ENCODE data around the gene VMA21.

Gene VMA21

DNA sequence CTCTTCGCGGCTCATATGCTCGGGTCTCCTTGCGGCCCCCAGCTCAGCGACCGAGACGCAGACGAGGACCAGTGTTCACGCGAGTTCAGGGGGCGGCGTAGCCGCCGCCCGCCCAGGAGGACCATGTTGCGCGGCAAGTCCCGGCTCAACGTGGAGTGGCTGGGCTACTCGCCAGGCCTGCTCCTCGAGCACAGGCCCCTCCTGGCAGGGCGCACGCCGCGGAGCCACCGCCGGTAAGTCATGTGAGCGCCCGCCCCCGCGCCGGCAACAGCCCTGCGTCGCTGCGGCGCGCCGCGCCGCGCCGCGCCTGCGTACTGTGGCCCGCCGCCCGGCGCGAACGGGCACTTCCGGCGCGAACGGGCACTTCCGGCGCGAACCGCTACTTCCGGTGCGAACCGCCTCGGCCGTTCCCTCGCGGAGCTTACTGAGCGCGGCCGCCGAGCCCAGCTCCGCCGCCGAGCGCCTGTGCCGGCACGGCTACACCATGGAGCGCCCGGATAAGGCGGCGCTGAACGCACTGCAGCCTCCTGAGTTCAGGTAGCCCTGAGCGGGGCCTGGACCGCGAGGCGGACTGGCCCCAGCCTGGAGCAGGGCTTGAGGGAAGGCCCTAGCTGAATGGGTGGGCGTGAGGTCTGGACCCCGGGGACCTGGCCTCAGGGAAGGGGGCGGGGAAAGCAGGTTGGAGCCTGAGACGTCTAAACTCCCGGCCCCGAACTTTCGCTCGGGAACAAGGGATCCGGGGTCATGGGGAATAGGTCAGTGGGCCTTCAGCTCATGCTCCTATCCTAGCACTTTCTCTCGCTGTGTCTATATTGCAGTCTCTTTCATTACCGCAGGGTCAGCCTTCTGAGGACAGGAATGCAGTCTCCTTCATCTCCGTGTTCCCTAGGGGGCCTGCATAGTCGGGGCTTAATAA lies at the start of gene VMA21:
Gene VMA21 (plus strand): TSS at position 382 of the 916 bp plus-strand sequence. CDS start 103 bp downstream, at position 485.
- TF ChIP-seq CTCF (IDR thresholded peaks at IDR 0.05; ENCODE audit: extremely low read depth, missing control alignments): no peak
- peak; percentile 86 for DNase-seq (ENCODE audit: low spot score)

DNA sequence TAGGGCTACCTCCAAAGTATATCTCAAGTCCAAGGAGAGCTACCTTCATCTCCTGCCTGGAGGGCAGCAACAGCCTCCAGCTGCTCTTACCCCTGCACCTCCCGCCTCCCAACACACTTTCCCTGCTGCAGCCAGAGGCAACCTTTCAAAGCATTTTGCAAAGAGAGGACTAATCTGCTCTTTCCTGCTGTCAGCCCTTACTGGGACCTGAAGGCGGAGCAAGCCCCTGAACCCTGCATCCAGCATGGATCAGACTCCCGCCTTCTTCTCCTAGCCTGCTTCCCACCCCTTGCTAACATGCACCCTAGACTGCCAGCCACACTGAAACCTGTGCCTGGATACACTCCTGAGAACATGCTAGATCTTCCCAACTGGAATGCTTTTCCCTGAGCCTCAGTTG lies 37.7 kb upstream of the VMA21 start:
- TF ChIP-seq CTCF (IDR thresholded peaks at IDR 0.05; ENCODE audit: extremely low read depth, missing control alignments): no peak
- DNase-seq (ENCODE audit: low spot score): no peak

GRCh38 chrX:151359931-151360871 lies 36.8 kb upstream of the VMA21 start:
- peak; percentile 23 for DNase-seq (ENCODE audit: low spot score)

DNA sequence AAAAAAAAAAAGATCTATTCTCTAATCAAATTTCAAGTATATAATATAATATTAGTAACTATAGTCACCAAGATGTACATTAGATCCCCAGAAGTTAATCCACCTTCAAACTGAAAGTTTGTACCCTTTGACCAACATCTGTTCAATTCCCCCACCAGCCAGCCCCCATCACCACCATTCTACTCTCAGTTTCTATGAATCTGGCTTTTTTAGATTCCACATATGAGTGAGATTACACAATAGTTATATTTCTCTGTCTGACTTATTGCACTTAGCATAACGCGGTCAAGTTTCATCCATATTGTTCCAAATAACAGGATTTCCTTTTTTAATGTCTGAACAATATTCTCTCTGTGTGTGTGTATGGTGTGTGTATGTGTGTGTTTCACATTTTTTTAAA lies 33.7 kb upstream of the VMA21 start:
- DNase-seq (ENCODE audit: low spot score): no peak
- no peak for TF ChIP-seq CTCF (IDR thresholded peaks at IDR 0.05; ENCODE audit: extremely low read depth, missing control alignments)

More at GRCh38 chrX:151359931-151360871, 36.8 kb upstream of the VMA21 start:
- TF ChIP-seq CTCF (IDR thresholded peaks at IDR 0.05; ENCODE audit: extremely low read depth, missing control alignments): peak; percentile 27

DNA sequence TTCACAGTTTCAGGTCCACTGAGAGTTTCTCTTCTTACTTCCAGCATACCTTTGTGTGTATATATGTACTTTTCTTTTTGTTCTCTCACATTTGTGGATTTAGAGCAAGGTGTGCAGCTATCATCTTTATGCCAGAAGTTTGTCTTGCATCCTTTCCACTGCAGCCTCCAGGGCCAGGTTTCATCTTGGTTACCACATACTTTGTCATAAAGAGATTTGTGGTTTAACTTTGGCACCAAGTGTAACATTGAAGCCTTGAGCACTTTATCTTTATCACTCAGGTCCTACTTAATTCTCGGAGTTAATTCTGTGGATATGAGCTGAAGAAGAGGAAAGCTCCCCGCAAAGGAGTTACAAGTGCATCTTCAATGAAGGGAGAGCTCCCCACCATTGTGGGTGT lies 31.4 kb upstream of the VMA21 start:
- no peak for TF ChIP-seq CTCF (IDR thresholded peaks at IDR 0.05; ENCODE audit: extremely low read depth, missing control alignments)

DNA sequence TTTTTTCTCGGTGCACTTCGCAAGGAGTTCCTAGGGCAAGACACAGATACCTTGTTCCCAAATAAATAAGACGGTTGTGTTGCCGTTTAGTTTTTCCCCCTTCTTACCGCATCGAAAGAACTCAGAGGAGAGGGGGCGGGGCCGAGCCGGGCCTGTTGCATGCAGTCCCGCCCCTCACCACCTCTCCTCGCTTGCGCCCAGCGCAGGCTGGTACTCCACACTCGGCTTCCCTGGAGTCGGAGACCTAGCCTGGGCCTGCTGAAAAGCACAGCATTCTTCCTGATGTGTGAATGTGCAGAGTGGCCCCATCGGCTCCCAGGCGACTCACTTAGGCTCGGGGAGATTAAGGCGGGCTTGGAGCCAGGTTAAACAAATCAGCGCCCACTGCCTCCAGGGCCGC lies 26.1 kb upstream of the VMA21 start:
- DNase-seq (ENCODE audit: low spot score): no peak
- no peak for TF ChIP-seq CTCF (IDR thresholded peaks at IDR 0.05; ENCODE audit: extremely low read depth, missing control alignments)

More for the DNA sequence above, 31.4 kb upstream of the VMA21 start:
- DNase-seq (ENCODE audit: low spot score): no peak

All from GM20000 (cell line).